ENCODE results near the gene SHLD1.

DNA sequence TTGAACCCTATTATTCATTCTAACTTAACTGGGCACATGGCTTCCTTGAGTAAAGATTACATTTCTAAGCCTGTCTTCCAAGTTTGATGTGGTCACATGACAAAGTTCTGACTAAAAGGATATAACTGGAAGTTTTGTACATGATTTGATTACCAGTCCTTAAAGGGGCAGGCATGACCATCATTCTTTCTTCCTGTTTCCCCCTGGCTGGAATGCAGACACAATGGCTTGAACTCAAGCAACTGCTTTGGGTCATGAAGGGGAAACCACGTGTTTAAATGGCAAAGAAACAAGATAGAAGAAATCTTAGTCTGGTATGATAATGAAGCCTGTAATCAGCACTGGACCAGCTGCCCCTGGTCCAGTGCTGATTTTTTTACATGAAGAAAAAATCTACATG, 15.6 kb upstream of the SHLD1 start:
- TF ChIP-seq RAD21 (conservative IDR thresholded peaks at IDR 0.05) (no peak), REST (IDR thresholded peaks at IDR 0.05; ENCODE audit: borderline replicate concordance) (no peak), EZH2 (IDR thresholded peaks at IDR 0.05; ENCODE audit: borderline replicate concordance, insufficient read depth, low read length, poor library complexity, severe bottlenecking) (no peak), EP300 (conservative IDR thresholded peaks at IDR 0.05; ENCODE audit: poor library complexity, severe bottlenecking) (no peak), SMC3 (conservative IDR thresholded peaks at IDR 0.05; ENCODE audit: poor library complexity) (no peak), POLR2AphosphoS5 (IDR thresholded peaks at IDR 0.05) (no peak)
- TF ChIP-seq, protein P1, sequence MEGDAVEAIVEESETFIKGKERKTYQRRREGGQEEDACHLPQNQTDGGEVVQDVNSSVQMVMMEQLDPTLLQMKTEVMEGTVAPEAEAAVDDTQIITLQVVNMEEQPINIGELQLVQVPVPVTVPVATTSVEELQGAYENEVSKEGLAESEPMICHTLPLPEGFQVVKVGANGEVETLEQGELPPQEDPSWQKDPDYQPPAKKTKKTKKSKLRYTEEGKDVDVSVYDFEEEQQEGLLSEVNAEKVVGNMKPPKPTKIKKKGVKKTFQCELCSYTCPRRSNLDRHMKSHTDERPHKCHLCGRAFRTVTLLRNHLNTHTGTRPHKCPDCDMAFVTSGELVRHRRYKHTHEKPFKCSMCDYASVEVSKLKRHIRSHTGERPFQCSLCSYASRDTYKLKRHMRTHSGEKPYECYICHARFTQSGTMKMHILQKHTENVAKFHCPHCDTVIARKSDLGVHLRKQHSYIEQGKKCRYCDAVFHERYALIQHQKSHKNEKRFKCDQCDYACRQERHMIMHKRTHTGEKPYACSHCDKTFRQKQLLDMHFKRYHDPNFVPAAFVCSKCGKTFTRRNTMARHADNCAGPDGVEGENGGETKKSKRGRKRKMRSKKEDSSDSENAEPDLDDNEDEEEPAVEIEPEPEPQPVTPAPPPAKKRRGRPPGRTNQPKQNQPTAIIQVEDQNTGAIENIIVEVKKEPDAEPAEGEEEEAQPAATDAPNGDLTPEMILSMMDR (IDR thresholded peaks at IDR 0.05; ENCODE audit: poor library complexity, severe bottlenecking), result no peak
